Type B pancreatic cell (in vitro differentiated cells): ENCODE measurements around the gene SERPINA3. TPM values are rescaled to one million over a fixed set of nuclear protein-coding genes. Genes with fewer than 3 reads are reported as not detected.
"Not testable (repeated sequence)": the region's sequence is repeated elsewhere in the genome, so short reads cannot be mapped to it uniquely, and the experiment has no call there.

Experiments used
- DNase-seq: peaks from one replicate; pipeline ENCODE4 v3.0.0; 2021; ENCODE audit warnings: mixed read lengths; ENCODE audit not compliant: unreplicated experiment; ENCODE audit errors: extremely low spot score
- H3K27ac Mint-ChIP-seq: 2 replicates; pipeline ENCODE4 v1.8.0; 2021; ENCODE audit warnings: mild to moderate bottlenecking, mixed read lengths
- H3K27me3 Mint-ChIP-seq: 2 replicates; pipeline ENCODE4 v1.8.0; 2021; ENCODE audit warnings: mixed read lengths
- H3K36me3 Mint-ChIP-seq: 2 replicates; pipeline ENCODE4 v1.8.0; 2021; ENCODE audit warnings: mixed read lengths
- H3K4me1 Mint-ChIP-seq: one replicate; pipeline ENCODE4 v1.8.0; 2021; ENCODE audit warnings: mixed read lengths; ENCODE audit not compliant: unreplicated experiment
- H3K4me3 Mint-ChIP-seq: 2 replicates; pipeline ENCODE4 v1.8.0; 2021; ENCODE audit warnings: mild to moderate bottlenecking, mixed read lengths
- H3K9me3 Mint-ChIP-seq: 2 replicates; pipeline ENCODE4 v1.8.0; 2021; ENCODE audit warnings: mixed read lengths
- total RNA-seq: library from RNA; stranded (reverse); gene quantifications from 2 replicates; pipeline ENCODE4 v1.2.1, GENCODE V29; 2021; ENCODE audit warnings: low replicate concordance
- TF ChIP-seq, protein P1 (sequence below): fragments of 200-600 bp; sonication (generic); conservative IDR thresholded peaks from 2 replicates; pipeline ENCODE4 v1.5.0; 2021; ENCODE audit warnings: antibody characterized with exemption, mild to moderate bottlenecking

SERPINA3 gene
- total RNA-seq, 1 donor from 2014 or later = 7.1 TPM

GRCh38 chr14:94605361-94605760 is 6.8 kb upstream of the SERPINA3 start:
- Mint-ChIP-seq H3K27me3 (no peaks in the 10 kb centered on the region), H3K4me3 (no peak overlapping the region), H3K27ac (no peak overlapping the region), H3K4me1 (peaks cover 18% of the 10 kb centered on the region), H3K36me3 (no peaks in the 10 kb centered on the region), H3K9me3 (no peaks in the 10 kb centered on the region)
- TF ChIP-seq, protein P1, sequence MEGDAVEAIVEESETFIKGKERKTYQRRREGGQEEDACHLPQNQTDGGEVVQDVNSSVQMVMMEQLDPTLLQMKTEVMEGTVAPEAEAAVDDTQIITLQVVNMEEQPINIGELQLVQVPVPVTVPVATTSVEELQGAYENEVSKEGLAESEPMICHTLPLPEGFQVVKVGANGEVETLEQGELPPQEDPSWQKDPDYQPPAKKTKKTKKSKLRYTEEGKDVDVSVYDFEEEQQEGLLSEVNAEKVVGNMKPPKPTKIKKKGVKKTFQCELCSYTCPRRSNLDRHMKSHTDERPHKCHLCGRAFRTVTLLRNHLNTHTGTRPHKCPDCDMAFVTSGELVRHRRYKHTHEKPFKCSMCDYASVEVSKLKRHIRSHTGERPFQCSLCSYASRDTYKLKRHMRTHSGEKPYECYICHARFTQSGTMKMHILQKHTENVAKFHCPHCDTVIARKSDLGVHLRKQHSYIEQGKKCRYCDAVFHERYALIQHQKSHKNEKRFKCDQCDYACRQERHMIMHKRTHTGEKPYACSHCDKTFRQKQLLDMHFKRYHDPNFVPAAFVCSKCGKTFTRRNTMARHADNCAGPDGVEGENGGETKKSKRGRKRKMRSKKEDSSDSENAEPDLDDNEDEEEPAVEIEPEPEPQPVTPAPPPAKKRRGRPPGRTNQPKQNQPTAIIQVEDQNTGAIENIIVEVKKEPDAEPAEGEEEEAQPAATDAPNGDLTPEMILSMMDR = no peak
- no peak for DNase-seq

DNA sequence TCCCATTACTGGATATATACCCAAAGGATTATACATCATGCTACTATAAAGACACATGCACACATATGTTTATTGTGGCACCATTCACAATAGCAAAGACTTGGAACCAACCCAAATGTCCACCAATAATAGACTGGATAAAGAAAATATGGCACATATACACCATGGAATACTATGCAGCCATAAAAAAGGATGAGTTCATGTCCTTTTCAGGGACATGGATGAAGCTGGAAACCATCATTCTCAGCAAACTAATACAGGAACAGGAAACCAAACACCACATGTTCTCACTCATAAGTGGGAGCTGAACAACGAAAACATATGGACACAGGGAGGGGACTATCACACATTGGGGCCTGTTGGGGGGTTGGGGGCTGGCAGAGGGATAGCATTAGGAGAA is 3.2 kb upstream of the SERPINA3 start:
- H3K9me3 Mint-ChIP-seq, H3K36me3 Mint-ChIP-seq, H3K4me3 Mint-ChIP-seq, H3K4me1 Mint-ChIP-seq, DNase-seq, H3K27ac Mint-ChIP-seq, H3K27me3 Mint-ChIP-seq: not testable (repeated sequence)

GRCh38 chr14:94611179-94611578 is 1.0 kb upstream of the SERPINA3 start:
- H3K36me3 Mint-ChIP-seq = no peaks in the 10 kb centered on the region
- no peak overlapping the region for H3K27ac Mint-ChIP-seq
- no peaks in the 10 kb centered on the region for H3K9me3 Mint-ChIP-seq
- no peak for DNase-seq
- TF ChIP-seq, protein P1 = no peak
- peaks cover 4% of the 10 kb centered on the region for H3K4me1 Mint-ChIP-seq
- no peak overlapping the region for H3K4me3 Mint-ChIP-seq
- no peaks in the 10 kb centered on the region for H3K27me3 Mint-ChIP-seq

DNA sequence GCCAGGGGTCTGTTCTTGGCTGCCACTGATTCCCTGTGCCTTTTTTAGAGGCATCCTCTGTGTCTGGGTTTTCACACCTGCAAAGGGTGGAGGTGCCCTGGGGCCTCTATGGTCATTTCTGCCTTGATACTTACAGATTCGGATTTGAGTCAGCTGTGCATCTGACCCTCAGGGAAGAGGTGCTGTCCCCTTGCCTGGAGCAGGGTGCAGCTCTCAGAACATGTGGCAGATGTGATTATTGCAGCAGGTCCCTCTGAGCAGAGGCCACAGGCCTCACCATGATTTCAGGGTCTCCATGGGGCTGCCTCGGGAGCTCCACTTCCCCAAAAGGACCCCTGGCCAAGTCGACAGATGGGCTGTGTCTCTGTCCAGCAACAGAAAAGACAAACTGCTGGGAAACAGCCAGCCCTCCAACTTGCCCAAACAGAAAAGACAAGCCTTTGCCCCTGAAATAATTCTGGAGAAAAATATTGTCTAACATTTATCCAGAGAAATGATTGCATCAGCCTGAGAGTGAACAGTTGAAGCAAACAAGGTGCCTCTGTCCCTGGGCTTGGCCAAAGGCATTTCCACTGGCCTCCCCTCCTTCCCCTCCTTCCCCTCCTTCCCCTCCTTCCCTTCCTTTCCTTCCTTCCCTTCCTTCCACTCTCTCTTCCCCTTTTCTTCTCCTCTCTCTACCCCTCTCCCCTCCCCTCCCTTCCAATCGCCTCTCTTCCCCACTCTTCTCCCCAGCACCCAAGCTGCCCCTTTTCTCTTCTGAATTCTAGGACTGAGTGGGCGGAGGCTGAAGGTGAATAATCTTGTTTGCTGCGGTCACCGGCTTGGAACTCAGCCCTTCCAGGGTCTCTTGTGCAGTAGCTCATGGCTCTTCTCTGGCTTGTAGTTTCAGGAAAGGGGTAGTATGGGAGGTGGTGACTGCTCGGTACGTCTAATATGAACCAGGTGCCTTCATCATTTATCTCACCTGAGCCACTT is 676 bp downstream of the SERPINA3 start:
- no peak for DNase-seq
- Mint-ChIP-seq H3K4me1 (peaks cover 4% of the 10 kb centered on the region), H3K27ac (peak overlapping the region; percentile 52), H3K27me3 (no peaks in the 10 kb centered on the region), H3K4me3 (no peak overlapping the region), H3K9me3 (peaks cover 5% of the 10 kb centered on the region), H3K36me3 (no peaks in the 10 kb centered on the region)
- TF ChIP-seq, protein P1 = no peak

DNA sequence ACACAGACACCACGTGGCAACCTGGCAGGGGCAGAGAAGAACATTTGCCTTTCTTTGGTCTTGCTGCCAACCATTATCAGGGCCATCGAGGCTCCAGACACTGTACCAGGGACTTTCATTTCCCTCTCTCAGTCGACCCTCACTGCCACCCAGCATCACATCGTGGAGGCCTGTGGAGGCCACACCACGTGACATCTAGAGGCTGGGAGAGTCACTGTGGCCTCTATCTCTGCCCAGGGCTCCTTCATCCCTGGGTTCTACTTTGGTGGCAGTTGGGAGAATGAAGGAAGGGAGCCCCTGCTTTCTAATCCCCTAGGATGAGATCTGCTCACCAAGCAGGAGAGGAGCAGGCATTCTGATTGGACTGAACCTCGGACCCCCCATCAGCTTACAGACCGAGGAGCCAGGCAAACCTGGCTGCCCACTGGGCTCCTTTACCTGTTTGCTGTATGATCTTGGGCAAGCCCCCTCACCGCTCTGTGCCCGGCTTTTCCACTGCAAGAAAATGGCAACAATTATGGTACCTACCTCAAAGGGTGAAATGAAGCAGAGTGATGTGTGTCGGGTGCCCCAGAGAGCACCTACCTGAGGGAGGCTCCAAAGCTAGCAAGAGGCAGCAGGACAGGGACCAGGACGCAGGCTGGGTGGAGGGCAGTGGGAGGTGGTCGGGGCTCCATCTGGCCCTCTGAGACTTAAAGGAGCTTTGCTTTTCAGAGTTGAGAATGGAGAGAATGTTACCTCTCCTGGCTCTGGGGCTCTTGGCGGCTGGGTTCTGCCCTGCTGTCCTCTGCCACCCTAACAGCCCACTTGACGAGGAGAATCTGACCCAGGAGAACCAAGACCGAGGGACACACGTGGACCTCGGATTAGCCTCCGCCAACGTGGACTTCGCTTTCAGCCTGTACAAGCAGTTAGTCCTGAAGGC is 1.8 kb downstream of the SERPINA3 start:
- H3K4me1 Mint-ChIP-seq = peaks cover 4% of the 10 kb centered on the region
- no peaks in the 10 kb centered on the region for H3K27me3 Mint-ChIP-seq
- TF ChIP-seq, protein P1 = no peak
- no peak overlapping the region for H3K27ac Mint-ChIP-seq
- H3K36me3 Mint-ChIP-seq = peaks cover 3% of the 10 kb centered on the region
- peaks cover 5% of the 10 kb centered on the region for H3K9me3 Mint-ChIP-seq
- DNase-seq = no peak
- no peak overlapping the region for H3K4me3 Mint-ChIP-seq
